NCI-H128 (cell line): ENCODE data around the gene DNAH7.
"Not testable (repeated sequence)": the region's sequence is repeated elsewhere in the genome, so short reads cannot be mapped to it uniquely, and the experiment has no call there.

Experiments
- DNase-seq: peaks from one replicate; lab custom pipeline; 2025; ENCODE audit not compliant: unreplicated experiment; lab: John Stamatoyannopoulos, UW

DNAH7 gene

DNA sequence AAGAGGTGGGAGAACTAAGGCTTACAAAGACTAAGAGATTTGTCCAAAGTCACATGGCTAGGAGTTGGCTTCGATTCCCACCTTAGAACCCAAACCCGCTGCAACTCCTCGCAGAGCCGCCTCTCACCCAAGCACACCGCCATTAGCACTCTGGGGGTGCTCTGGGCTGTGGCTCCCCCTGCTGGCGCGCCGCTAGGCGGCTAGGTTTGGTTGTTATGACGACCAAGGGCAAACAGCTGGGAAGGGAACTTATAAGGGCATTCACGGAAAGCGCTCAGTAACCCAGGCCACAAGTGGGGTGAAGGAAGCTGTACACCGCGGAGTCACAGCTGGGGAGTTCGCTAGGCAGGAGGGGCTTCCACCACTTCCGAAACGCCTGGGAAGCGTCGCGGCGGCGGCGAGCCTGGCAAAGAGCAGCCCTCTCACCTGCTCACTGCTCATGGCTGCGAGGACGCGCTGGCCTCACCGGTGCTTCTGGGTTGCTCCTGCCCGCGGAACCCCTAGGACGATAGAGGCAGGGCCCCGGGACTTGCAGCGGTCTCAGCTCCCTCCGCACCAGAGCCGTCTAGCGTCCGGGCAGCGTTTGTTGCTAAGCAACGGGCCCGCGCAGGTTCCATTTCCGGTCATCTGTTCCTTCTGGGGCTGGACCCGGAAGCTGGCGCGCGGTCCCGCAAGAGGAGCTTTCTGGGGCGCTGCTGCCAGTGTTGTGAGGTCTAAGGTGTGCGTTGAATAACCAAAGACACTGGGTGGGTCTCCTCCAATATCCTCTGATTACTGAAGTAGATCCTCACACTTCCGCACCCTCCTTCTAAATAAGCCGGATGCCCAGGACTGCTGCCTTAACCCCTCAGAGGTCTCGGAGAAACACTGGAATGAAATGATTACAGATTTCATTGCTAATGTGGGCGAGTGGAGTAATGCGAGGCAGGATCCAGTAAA lies at the start of gene DNAH7:
Gene DNAH7 (minus strand): TSS at position 567 of the 939 bp plus-strand sequence. CDS start 126 bp downstream, at position 441.
- DNase-seq = peak; percentile 40

DNA sequence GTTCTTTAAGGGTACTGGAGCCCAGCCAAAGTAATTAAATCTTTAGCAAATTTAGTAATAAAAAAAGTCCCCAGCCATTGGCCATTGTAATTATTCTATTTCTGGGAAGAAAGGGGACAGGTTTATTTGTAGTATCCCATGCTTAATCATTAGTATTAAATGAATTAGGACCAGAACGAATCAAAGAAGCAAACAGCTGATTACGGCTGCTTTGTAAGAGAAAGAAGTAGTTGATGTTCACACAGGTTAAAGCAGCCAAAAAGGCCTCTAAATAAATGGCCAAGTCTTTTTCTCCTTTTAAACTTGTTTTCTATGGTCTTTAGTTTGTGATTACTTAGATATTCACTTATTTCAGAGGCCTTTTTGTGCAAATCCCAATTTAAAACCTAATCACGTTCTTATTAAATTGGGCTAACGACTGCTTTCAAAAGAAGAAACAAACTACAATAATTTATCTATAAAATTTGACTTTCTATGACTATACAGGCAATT lies 48.6 kb upstream of the DNAH7 start:
- DNase-seq = no peak

DNA sequence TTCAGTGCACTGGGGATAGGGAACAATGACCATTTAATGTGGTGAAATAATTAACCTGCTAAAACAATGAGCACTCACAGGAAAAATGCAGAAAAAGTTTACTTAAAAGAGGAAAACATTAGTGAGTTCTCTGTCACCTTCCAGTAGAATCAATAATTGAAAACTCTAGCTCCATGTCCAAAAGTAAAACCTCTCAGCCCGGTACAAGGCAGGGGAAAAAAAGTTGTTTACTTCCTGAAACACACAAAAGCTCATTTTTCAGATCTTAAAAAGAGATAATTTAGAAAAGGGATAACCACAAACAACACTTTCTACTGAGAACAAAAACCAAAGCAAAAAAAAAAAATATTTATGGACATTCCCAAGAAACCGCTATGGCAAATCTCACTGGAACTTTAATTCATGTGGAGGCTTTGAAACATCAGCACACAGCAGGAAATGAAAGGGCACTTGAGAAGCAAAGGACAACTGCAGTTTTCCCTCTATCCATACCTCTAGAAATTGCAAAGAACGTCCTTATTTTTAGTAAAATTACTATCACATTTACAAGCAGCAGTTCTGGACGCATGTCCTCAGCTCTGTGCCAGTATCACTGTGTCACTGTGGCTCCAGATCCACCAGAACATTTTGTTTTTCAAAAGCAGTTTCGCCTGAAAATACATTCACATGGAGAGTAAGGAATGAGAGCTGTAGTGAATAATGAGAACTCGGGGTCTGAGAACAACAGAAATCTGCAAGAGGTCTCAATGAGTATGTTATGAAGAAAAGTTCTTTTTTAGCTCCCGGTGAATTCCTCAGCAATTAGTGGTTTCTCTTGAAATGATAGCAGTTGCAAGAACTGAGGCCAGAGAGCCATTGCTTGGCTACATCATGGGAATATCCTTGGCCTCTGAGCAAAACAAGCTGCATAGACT lies 44.7 kb upstream of the DNAH7 start:
- no peak for DNase-seq

DNA sequence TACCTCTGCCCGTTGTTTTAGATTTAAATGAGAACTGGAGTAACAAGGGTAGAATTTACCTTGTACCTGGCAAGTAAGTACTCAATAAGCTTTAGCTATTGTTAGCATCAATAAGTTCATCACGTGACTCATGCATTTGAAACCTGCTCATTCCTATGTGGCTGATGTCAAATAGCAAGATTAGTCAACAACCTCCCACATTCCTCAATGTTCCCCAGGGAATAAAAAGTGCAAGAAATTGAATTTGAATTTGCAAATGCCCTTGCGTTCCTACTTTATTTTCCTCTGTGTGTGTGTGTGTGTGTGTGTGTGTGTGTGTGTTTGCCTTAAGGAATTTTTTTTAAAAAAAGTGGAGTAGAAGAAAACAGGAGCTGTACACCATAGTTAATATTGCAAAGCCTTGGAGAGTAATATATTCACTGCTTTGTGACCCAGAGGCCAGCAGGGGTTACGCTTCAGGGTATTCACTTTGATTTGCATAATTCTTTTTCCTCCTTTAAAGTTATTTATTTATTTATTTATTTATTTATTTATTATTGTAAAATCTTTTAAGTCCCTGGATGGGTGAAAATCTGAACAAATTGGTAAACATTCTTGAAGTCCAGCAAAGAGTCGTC lies 43.9 kb upstream of the DNAH7 start:
- DNase-seq = no peak

DNA sequence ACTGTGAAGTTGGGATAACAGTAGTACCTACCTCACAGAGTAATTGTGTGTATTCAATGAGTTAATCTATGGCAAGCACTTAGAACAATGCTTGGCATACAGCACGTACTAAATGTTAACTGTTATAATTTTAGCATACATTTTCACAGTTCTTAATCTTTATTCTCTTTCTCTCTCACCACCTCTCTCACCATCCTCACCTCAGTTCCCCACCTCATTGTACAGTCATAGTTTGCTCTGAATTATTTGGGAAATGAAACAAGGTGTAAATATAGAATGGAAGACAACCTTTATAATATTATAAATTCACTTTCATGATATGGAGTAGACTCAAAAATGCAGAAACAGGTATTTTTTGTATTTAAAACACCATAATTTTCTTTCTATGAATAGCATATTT lies 40.0 kb upstream of the DNAH7 start:
- no peak for DNase-seq

DNA sequence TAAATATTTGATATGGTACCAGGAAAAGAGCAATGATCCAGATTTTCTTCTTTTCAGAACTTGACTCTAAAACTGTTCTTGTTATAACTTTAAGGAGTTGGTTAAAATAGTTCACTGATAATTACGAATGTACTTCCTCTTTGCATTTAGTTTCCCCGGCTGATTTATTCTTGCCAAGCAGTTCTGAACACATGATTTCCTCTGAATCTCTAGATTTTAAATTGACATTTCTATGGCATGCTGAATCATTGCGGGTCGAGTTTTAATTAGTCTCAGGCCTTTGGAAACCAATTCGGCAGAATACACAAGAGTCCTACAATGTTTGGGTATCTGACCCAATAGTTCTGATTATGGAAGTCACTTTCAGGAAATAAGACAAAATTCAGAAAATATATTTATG lies 37.3 kb upstream of the DNAH7 start:
- DNase-seq = no peak

DNA sequence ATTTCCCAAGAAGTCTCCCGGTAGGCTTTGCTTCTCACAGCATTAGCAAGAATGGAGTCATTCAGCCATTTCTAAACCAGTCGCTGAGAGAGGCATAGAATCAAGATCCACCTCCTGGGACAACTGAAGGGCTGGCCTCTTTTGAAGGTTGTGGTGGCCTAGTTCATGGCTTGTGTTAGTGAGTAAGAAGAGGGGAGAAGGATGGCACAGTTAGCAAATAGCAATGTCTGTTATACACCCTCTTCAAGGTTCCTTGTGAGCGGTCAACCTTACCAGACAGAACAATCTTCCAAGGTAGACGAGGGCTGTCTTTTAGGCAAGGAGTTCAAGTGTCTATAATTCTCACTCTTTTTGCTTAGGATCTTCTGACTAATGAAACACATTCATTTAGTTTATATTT lies 35.4 kb upstream of the DNAH7 start:
- DNase-seq = no peak

DNA sequence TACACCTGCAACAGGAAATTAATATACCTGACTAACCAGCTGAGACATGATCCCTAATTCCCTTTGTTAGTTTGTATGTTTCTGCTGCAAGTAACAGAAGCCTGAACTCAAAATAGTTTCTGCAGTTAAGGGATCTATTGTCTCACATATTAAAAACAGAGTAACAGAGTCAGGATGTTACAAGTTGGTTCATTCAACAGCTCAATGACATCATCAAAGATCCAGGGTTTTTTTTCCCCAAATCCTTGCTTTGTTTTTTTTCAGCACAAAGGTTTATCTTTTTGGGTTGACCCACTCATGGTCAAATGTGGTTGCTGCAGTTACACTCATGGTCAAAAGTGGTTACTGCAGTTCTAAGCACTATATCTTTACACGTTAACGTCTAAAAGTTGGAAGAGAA lies 35.0 kb upstream of the DNAH7 start:
- DNase-seq = no peak

DNA sequence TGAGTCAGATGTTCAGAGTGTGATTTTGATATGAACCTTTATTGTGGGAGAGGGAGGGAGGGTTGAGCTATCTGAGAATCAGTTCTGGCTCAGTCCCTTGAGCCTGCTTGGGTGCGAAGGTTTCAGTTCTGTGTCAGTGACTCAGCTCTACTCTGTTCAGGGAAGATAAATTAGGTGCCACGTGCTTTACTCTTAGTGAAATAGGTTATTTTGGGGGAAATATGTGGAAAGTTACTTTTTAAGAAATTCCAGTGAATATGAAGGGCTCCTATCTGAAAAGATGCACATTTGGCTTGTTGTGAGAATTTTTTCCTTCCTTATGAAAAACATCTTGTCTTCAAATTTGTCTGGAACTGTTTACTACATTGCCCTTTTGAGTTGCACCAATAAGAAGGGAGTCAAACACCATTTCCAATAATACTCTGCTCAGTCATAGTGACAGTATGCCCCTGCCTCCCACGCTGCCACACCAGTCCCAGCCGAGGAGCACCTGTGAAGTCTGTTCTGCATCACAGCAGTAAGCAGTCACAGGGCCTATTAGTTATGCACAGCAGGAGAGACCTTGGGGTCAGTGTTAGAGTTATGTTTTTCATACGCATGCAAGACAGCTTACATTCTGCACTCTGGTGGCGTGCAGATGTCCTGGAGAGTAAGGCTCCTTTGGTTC lies 32.8 kb upstream of the DNAH7 start:
- DNase-seq = no peak

DNA sequence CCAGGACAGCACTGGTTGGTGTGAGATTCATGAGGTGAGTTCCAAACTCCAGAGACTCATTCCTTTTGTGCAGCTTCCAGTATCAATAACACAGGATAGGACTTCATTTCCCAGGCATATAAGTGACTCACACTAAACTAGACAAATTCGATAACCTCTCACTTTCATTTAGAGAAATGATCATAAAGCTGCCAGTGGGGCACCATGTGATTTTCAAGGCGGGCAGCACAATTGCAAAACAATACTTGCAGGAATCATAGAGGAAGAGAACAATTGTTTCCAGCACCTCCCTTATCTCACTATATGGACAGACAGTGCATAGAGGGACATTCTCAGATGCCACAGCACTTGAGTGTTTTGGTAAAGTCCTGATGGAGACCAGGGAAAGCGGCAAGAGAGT lies 31.3 kb upstream of the DNAH7 start:
- no peak for DNase-seq

DNA sequence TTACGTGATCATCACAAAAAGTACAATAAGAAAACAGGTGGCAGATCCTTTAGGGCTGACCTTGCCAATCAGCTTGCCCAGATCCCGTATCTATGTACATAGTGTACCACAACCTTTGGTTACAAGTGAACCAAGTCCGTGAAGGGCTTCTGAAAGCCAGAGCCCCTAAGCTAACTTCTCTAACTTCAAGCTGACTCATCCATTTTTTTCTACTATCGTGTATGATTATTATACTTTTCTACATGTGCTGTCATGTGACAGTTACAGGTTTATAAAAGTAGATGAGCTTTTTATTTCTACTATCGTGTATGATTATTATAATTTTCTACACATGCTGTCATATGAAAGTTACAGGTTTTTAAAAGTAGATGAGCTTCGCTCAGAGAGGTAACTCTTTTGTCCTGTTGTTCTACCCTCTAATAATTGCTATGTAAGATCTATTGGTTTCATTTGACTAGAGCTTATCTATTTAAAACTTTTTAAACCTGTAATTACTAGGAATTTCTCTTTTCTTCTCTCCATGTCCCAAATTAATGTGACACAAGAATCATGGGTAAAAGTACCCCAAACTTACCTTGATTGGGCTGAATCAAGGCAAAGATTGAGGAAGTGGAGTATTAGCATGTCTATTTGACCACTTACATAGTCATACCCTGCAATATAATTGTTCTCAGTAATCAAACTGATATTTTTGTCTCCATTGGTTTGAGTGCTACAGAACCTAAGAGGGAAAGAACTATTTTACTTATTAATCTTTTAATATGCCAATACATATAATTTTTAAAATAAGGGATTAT lies 29.4 kb upstream of the DNAH7 start:
- no peak for DNase-seq

DNA sequence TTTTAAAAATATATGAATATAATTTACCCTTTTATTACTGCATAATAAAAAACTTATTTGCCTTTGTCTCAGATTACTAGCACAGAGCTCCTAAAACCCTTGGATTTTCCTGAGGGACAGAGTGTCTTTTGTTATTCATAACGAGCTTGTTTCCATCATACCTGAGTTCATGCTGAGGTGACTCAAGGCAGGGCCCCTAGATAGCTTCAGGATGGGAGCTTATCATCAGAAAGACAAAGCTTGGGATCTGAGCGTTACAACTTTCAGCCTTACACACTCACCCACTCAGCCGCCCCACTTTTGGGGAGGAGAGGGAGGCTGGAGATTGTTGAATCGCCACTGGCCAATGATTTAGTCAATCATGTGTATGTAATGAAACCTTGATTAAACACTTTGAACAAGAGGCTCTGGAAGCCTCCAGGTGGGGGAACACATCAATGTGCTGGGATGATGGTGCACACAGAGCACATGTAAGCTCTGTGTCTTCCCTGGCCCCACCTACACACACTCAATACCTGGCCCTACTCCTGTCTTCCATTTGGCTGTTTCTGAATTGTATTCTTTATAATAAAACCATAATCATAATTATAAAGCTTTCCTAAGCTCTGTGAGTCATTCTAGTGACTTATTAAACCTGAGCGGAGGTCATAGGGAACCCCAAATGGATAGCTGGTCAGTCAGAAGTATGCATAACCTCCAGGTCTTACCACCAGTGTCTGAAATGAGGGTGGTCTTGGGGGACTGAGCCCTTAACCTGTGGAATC lies 28.5 kb upstream of the DNAH7 start:
- DNase-seq = no peak

DNA sequence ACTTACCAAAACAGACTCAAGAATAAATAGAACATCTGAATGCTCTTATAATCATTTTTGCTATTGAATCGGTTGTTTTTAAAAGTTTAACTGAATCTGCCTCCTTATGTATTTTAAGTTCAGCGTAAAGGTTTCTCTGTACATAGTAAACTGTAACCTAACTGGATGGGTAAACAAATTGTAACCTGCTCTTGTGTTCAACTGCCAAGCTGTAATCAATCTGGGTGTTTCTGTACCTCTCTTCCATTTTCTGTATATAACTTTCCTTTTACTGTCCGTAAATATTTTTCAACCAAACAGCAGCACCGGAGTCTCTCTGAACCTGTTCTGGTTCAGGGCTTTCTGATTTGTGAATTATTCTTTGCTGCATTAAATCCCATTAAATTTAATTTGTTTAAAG lies 27.6 kb upstream of the DNAH7 start:
- DNase-seq = no peak

DNA sequence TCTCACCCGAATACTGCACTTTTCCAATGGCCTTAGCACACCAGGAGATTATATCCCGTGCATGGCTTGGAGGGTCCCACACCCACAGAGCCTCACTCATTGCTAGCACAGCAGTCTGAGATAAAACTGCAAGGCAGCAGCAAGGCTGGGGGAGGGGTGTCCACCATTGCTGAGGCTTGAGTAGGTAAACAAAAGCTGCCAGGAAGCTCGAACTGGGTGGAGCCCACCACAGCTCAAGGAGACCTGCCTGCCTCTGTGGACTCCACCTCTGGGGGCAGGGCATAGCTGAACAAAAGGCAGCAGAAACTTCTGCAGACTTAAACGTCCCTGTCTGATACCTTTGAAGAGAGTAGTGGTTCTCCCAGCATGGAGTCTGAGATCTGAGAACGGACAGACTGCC lies 20.8 kb upstream of the DNAH7 start:
- not testable (repeated sequence) for DNase-seq

DNA sequence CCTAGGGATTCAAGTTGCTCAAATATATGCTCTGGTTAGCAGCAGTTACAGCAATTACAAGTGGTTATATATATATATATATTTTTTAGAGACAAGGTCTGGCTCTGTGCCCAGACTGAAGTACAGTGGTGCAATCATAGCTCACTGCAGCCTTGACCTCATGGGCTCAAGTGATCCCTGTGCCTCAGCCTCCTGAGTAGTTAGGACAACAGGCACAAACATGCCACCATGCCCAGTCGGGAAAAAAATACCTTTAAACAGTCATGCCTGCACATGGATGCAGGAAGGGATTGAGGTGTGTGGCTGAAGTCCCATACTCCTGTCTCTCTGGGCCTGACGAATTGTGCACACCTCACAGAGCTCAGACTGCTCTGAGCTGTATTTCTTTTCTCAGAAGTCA lies 19.6 kb upstream of the DNAH7 start:
- no peak for DNase-seq

DNA sequence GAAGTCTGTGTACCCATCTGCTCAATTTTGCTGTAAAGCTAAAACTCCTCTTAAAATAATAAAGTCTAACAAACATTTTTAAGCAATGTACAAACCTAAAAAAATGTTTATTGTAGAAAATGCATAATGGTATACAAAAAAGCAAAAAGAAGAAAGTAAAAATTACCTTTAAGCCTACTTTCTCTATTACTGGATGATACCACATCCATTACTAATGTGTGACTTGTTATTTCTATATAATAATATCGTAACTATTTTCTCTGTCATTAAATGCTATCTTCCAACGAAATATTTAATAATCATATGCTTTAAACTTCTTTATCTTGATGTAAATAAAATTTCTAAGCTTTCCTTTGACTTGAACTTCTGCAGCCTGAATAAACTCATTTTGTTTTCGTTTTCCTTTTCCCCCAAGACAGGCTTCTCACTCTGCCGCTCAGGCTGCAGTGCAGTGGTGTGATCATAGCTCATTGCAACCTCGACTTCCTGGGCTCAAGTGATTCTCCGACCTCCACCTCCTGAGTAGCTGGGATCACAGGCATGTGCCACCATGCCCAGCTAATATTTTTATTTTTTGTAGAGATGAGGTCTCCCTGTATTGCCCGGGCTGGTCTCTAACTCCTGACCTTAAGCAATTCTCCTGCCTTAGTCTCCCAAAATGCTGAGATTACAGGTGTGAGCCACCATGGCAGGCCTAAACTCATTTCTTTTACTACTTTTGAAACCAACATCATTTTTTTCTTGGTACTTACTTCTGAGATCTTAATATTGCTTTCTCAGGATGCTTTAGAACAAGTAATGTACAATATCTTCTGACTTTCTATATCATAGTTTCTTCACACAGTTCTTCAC lies 18.1 kb upstream of the DNAH7 start:
- DNase-seq = no peak

DNA sequence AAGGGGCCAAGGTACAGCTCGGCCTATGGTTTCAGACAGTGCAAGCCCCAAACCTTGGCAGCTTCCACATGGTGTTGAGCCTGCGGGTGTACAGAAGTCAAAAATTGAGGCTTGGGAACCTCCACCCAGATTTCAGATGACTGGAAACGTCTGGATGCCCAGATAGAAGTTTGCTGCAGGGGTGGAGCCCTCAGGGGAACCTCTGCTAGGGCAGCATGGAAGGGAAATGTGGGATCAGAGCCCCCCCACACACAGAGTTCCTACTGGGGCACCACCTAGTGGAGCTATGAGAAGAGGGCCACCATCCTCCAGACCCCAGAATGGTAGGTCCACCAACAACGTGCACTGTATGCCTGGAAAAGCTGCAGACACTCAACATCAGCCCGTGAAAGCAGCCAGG lies 15.0 kb upstream of the DNAH7 start:
- DNase-seq = no peak

DNA sequence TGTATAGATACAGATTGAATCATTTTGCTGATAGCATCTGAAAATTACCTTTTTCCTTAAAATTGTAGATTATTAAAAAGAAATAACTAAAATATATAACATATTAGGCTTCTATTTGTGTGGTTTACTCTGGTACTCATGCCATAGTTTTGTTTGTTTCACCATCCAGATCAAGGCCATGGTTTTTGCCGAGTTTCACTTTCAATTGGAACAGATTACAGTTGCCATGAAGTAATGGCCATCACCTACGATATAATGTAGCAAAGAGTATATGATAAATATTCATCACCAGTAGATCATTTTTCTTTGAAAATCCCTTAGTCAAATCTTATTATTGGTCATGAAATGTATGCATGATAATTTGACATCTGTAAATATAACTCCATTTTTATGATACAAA lies 11.9 kb upstream of the DNAH7 start:
- no peak for DNase-seq
